Fibroblast of upper back skin (primary cell): ENCODE results near the gene SOBP.
"Not testable (repeated sequence)": the region's sequence is repeated elsewhere in the genome, so short reads cannot be mapped to it uniquely, and the experiment has no call there.

Experiments
- DNase-seq: peaks from one replicate; pipeline ENCODE4 v3.0.0-alpha.2; 2013

Gene SOBP

DNA sequence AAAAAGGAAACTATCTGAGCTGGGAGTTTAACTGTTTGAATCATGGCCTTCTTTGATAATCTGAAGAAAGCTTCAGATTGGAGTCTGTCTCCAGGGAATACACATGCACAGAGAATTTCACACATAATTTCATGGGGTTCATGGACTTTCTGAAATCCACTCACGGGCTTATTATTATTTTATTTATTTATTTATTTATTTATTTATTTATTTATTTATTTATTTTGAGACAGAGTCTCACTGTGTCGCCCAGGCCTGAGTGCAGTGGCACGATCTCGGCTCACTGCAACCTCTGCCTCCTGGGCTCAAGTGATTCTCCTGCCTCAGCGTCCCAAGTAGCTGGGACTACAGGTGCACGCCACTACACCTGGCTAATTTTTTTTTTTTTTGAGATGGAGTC is 63.2 kb downstream of the SOBP start:
- DNase-seq, result not testable (repeated sequence)

DNA sequence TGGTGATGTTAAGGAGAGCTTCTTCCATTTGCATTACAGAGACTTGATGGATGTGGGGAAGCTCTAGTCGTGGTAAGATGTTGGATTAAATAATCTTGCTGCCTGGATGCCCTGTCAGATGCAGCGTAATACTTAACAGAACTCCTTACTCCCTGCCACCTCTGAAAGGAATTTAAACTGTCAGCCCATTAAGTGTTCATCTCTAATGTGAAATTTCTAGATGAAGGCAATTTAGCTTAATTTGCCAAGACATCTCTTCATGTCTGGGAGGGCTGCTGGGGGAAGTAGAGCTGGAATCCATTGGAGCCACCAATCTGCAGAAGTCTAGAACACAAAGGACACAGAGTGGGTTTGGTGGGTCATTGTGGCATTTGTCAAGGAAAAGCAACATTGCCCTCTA is 64.4 kb downstream of the SOBP start:
- DNase-seq, result no peak

DNA sequence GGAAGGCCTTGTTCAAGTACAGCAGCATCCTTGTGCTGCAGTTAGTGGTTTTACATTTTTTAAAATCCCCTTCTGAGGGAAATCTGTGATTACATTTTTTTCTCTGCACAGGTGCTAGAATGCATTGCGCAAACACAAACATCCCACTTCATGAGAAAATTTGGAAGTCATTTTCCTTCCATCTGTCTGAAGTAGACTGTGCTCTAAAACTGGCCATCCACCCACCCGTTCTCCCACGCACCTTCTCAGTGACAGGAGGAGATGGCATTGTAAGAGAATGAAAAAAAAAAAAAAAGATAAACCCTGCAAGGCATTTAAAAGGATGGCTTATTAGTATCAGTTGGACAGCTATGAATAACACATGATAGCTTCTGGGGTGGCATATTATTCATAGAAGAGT is 65.0 kb downstream of the SOBP start:
- DNase-seq, result no peak

DNA sequence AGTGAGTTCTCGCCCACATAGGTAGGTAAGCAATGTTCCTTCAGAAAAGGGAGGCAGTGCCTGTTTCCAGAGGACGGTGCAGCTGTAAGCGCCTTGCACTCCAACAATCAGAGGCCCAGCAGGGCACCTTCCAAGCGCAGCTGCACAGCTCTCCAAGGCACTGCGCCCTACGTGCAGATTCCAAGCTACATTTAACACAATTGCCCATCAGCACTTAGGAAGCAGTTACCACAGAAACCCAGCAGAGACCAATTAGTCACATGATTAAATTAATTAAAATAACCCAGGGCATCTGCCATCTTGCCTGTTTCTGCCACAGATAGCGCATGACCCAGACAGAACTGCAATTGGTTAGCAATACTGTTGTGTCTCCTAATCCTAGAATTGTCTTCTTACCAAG is 65.5 kb downstream of the SOBP start:
- no peak for DNase-seq

DNA sequence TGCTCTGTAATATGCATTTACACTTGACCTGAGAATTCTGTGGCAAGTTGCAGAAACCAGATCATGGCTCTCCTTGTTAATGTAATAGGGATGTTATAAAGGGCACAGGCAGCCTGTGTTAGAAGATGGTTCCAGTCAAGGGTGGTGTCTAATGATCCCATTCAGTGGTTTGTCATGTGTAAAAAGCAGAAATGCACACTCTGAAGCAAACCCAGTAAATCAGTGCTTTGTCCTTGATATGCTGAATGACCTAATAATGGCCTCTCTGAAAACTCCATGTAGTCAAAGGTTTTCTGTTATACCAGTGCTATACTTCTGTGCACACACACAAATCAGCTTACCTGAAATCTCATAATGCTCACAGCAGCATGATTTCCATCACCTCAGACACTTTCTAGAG is 66.2 kb downstream of the SOBP start:
- DNase-seq, result no peak

DNA sequence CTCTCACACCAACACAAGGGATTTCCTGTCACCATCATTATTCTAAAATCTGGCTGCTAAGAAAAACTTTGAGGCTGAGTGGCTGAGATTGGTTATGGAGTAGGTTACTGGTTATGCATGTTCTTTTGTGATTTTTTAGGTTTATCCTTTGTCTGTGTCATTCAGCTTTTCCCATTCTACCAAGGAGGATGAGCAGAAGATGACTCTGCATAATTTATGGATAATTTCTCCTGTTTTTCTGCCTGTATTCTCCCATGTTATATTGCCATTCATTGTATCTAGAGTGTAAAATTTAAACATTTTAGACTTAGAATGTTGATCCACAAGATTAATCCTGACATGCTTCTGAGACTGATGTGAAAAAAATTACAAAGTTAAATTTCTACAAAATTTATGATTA is 67.8 kb downstream of the SOBP start:
- DNase-seq, result no peak

DNA sequence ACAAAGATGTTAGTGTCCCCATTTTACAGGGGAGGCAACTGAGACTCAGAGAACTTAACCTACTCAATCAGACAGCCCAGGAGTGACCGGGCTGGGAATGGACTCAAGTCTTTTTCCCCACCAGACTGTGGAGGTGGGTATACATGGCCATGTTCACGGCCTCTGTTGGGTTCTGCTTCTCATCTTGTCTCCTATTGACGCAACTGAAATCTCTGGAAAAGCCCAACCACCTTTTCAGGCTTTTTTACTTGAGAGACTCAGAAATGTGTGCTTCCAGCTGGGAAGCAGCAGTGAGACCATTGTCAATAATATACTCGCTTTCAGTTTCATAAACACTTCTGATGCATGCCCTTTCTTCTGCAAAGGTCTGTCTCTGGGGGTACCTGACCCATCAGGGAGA is 70.7 kb downstream of the SOBP start:
- peak; percentile 67 for DNase-seq

DNA sequence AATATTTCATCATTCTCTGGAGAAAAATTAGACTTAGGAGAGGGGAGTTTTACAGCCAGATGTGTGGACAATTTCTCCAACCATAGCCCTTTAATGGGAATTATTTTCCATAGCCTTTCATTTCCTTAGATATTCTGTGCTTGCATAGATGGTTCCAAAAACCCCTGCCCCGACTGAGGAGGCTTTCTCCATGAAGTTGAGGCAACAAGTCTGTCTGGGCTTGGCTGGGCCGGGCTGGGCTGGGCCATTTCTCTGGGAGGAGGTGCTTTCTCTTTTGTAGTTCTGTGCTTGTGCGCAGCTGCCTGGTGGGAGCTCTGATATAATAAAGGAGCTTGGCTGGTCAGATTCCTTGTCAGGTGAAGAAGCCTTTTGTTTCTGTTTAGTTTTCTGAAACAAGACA is 71.4 kb downstream of the SOBP start:
- DNase-seq, result peak; percentile 22

DNA sequence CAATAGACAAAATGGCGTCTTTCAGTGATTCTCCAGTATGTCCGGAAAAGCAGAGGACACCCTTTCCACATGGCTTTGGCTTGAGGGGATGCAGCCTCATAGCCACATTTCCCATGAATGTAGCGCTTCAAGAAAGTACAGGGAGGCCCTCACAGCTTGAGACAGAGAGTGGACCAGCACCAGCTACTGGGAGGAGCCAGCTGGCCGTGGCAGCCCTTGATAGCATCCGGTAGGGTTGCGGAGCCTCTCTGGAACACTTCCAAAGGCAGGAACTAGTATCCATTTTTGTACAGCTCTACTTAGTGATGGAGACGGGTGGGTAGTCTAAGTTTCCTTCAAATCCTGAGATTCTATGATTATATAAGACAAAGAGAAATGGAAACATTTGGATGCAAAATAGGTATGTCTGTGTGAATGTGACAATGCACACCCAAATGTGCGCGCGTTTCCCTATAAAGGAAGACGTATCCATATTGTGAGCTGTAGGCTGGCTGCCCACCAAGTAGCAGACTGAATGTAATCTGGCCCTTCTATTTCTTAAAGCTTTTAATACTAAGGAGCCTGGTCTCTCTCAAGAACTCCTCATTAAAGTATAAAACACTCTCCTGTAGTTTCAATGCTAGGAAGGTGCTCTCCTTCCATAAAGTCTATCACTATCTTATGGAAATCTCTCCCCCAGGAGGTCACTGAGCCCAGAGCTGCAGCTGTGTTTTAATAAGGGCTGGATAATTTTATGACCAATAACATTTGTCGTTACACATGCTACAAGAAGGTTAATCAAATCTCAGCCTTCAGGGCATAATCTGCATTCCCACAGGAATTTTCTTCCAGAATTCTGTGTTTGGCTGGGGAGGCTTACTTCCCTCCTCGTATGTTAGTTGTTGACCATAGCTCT is 74.0 kb downstream of the SOBP start:
- no peak for DNase-seq

DNA sequence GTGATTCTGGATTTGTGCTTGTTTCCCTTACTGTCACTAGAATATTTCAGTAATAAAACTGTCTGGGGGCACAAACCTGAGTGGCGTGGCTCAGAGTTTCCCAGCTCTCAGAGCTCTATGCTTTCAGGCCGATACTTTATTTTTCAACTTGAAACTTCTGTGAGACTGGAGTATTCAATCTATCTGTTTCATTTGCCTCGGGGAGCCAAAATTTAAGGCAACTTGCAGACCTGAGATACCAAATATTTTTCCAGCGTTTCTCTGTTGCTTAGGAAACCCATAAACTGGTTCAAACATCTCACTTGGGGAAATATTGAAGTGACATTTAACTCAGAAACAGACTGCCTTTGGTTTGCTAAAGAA is 74.7 kb downstream of the SOBP start:
- no peak for DNase-seq

DNA sequence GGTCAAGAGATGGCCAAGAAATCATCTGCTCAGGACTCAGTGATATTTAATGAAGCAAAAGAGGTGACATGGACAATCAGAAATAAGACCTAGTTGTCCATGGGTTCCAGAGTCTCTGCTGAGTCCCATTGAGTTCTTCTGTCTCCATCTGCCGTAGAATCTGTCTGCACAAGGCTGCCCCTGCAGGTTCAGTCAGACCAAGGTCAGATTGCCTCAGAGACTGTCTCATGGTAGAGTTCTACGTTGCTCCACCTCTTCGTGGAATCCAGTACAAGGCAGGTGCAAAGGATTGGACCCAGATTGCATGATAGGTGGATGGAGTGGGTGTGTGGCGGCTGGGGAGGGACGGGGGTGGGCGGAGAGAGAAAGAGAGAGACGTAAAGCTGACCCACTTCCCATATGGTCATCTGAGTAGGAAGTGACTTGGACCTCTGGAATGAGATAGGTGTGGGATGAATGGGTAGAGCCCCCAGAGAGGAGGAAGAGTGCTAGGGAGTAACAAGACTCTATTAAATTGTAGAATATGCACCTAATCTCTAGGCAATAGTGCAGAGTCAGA is 75.3 kb downstream of the SOBP start:
- DNase-seq, result no peak

DNA sequence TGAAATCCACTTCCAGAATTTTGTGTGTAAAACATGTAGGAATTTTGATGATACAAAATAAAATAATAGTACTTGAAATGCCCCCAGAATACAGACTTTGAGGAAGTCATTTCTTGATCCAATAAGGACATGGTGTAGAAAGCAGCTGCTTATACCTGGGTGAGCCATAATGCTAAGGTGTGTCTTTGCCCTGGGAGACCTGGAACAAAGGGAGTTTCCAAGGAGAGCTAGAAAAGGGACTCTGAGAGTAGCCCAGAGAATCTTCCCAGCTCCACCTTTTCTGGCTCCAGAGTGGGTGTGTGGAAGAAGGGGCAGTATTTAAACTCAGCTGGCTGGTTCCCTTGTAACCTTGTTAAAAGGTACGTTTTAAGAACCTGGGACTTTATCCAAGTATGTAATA is 77.7 kb downstream of the SOBP start:
- DNase-seq, result no peak

DNA sequence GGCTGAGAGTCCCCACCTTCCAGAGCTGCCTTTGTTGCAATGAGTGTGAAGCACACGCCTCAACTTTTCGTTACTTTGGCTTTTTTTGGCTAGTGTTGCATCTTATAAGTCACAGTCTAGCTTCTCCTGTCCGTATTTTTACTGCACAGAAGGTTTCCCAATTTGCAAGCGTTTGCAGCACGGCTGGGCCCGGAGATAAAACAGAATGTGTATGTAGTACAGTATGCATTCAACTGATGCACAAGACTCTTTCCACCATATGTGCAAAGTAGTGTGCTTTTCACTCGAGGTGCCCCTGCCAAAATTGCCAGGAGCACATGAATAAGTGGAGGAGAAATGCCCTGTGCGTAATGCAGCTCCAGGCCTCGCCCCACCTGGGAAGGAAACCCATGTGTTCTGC is 79.6 kb downstream of the SOBP start:
- DNase-seq, result no peak

DNA sequence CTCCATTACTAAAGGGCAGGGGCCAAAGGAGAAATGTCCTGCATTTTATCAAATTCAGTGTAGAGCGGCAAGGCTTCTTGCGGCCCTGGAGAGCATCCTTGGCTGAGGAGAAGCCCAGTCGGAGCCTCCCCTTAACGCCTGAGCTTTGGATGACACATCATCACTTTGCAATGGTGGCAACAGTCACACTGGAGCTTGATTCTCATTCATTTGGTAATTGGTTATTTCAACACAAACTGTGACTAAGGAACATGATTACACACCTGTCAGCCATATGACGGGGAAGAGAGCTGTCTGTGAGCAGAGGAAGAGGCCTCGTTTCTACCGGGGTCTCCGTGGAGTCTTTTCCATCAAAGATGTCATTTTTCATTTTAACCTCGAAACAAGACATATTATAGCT is 81.4 kb downstream of the SOBP start:
- no peak for DNase-seq

DNA sequence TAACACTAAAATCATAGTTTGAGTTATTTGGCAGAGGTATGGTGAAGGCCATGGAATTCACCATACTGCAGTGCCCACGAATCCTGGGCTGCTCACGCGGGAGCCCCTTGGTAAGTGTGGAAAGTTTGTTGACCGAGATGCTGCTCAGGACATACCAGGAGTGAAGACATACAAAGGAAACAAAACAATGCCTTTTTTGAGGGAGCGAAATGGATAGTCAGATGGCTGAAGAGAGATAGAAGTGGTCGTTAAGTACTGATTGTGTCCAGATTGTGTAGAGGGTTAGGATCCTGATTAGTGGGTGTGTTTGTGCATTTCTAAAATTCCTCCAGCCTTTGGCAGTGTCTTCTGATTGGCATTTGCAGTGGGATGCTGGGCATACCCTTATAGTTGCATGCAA is 83.0 kb downstream of the SOBP start:
- DNase-seq, result no peak

DNA sequence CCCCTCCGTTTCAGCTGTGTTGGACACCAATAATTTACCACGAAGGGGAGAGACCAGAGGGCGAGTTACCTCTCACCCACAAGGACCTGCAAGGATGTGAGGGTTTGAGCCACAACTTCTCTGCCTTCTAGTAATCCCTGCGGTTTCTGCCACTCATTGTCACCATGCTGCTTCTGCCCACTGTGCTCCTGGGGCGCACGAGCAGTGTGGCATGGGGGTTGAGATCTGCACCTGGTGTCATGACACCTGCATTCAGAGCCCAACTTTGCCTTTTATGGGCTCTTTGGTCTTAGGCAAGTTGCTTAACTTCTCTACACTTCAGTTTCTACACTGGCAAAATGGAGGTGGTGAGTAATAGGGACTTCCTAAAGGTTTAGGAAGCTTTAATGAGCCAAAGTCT is 84.9 kb downstream of the SOBP start:
- DNase-seq, result no peak

DNA sequence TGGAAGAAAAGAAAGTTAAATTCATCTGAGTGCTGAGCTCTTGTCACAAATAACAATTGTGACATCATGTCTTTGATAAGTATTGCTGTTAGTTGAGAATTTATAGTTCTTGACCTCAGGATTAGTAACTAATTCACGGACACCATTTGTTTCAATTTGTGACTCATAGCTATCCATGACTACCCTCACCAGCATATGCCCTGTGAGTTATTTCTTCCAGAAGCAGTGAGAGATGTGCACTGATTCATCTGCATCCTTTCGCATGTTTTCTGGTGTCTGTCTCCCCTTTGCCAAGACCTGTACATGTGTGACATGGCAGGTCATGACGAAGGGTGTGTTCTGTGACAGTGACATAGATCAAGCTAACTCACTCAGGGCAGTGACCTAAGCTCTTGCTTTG is 86.9 kb downstream of the SOBP start:
- peak; percentile 60 for DNase-seq

DNA sequence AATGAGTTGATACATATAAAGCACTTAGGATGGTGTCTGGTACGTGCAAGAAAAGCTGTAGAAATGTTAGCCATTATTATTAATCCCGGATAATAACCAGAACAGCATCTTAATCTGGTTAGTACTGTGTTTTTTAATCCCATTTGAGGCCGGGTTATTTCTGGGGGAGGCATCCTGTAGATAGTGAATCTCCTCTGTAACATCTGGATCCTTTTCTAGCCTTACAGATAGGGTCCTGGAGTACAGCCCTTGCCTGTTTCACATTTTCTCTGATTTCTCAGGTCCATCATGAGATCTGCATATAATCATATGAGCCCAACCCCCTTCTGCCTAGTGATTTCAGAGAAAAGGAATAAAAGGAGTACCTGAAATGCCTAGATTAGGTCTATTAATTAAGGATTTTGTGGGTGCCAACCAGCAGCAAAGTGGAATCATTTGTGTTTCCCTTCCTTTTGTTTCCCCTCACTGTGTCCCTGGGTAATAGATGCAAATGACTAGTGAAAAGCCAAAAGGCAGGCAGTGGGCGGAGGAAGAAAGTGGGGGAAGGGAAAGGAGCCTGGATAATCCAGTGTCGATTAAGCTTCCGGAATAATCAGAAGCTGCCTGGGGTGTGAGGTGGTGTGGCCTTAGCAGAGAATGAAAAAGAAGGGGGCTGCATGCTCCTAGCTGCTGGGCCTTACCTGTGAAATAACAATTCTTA is 88.9 kb downstream of the SOBP start:
- no peak for DNase-seq

DNA sequence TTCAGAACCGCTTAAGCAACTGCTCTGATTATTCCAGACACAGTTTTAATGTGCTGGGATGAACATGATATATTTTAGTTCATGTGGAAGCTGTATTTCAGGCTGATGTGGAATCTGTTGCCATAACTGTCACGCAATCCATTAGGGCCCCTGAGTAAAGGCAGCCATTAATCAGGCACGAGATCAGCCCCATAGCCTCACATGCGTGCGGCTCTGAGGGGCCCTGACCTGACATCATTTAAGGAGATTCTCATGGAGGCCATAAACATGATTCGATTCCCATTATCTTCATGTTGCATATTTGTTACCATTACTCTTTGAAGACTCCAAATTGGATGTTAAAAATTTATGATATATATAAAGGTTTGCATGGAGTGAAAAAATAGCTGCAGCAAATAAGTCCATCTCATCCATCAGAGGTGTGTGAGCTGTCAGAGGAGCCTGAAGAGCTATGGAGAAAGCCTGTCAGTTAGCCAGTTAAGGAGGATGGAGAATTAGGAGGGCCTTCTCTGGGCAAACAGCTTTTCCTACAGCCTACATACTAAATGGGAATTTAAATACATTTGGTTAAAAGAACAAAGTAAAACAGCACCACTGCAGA is 89.6 kb downstream of the SOBP start:
- no peak for DNase-seq

DNA sequence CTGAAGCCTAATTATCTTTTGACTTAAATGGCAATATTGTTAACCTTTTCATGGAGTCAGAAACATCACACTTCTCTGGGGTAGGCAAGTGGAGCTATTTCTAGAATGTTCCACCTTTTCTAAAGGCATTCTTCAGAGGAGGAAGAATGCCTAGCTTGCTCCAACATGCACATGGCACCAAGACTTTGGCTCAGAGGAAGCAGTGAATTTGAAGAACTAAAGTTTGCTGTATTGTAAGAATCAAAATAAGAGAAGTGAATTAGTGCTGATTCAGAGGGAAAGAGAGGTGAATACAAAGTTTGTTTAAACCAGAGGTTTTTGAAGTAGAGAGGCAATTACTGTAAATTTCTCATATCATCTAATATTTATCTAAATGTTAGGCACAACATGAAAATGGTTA is 92.2 kb downstream of the SOBP start:
- no peak for DNase-seq

DNA sequence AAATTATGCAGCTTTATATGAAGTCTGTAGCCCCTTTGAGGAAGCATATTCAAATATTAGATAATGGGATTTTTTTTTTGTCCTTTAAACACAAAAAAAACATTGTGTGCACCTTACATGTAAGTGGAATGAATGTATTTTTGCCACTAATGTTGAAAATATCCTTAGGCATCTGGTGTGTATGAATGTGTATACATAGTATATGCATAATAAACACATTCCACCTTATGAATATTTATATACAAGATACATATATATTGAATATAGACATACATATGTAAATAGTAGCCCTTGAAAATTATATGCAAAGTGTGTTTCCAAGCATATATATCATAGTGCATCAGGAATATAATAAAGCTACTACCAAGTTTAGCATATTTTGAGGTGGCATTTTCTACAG is 94.8 kb downstream of the SOBP start:
- DNase-seq, result no peak

DNA sequence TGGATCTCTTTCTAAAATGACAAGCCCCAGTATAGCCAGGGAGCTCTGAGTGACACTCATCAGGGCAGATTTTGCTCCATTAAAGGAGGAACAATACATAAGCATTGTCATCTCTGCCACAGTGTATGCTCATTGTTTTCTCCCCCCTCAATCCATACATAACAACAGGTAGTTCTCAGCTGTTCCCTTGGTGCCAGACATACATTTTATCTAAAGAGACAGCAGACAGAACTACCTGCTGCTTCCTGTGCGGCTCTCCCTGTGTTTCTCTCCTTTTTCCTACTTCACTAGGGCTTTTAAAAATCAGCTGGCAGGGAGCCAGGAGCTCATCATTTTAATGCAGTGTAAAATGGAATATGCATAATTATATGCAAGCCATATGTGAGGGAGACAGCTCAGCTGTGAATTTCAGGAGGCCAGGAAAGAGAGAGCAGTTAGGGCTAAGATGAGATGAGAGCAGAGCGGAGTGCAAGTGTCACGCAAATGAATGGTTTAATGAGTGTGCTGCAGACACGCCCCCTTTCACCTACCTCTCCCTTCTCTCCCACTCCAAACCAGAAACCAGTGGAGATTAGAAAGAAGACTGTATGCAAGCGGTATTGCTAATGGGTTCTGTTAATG is 96.0 kb downstream of the SOBP start:
- no peak for DNase-seq

DNA sequence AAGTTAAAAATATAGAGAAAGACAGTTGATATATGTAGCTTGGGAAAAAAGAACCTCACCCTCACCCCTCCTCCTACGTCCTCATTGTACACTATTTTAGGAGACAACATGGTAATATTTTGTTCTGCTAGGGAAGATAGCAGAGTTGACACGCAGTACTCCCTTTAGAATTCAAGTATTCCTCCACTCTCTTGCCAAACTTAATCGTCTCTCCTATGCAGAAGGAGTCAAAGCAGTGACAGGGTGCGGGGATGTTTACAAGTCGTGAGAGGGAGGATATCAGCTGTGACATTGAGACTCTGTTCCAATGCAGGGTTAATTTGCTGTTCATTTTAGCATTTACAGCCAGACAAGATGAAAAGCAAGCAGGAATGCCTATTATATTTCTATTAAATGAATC is 97.5 kb downstream of the SOBP start:
- no peak for DNase-seq

DNA sequence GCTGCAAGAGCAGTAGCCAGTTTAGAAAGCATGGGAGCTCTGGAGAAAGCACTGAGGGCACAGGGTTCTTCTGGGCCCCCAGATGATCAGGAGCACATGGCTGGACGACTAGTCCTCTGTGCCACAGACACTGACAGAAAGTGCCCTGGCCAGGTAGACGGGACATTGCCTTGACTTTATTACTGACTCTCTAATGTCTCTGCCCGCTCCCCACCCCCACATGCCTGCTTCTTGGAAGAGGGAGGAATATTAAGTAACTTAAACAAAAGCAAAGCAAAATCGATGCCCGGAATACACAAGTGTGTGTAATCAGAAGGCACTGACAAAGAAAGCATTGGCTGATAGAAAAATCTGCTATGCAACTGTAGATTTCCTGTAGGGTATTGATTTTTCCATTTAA is 99.3 kb downstream of the SOBP start:
- DNase-seq, result no peak
